GM12864 (cell line): ENCODE measurements around the gene AOPEP.

Source experiments
- DNase-seq: peaks from one replicate; pipeline ENCODE4 v3.0.0-alpha.2; 2011; ENCODE audit warnings: low read depth
- H3K4me3 ChIP-seq: 2 replicates; pipeline ENCODE4 v1.5.1; 2011; ENCODE audit warnings: mild to moderate bottlenecking, low read depth, low read length, control low read depth
- CTCF ChIP-seq: IDR thresholded peaks from 2 replicates; pipeline ENCODE4 v1.5.1; 2011; ENCODE audit warnings: low read depth, mild to moderate bottlenecking, moderate library complexity, low read length, control low read depth, inconsistent platforms; ENCODE audit errors: missing control alignments

The AOPEP gene

DNA sequence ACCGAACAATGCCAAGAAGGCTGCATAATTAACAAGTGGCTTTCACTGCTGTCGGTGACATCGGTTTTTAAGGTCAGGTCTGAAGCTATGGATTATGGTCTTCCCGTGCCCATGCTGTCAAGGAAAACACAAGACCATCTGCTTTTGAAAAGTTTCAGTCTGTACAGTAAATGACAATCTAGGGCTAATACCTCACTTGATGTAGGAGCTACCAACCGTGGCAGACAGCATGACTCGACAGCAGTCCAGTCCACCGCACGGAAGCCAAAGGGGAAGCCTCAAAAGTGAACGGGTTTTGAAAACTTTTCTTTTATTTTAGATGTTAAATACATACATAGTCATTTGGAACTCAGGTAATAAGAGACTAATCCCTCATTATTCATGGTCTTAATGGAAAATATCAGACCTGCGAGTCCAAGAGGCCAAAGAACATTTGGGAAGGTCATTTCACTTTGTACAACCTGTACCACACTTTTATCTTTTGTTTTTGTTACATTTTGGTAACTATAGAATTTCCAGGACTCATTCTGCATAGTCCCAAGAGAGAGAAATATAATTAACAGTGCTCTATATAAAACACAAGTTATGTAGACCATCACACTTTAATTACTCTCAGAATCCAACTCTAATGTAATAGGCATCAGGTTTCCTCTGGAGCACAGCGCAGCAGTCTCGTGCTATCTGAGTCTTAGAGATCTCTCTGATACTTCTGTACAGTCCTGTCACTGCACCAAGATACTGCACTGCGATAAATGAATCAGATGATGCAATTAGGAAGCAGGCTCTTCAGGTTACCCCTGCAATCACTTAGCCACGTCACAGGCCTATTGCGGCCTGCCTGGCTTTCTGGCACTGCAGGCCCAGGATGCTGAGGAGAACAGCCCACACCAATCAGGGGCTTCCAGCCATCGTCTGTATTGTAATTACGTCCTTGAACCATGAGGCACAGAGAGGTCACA lies 406.1 kb downstream of the AOPEP start:
- DNase-seq: no peak
- no peak overlapping the region for H3K4me3 ChIP-seq
- no peak for TF ChIP-seq CTCF

- H3K4me3 ChIP-seq: no peak overlapping the region
- TF ChIP-seq CTCF: no peak
- DNase-seq: no peak
These were observed 406.8 kb downstream of the AOPEP start for GRCh38 chr9:95133325-95133705.

GRCh38 chr9:95134457-95134881 lies 408.0 kb downstream of the AOPEP start:
- TF ChIP-seq CTCF: no peak
- DNase-seq: no peak
- no peak overlapping the region for H3K4me3 ChIP-seq

DNA sequence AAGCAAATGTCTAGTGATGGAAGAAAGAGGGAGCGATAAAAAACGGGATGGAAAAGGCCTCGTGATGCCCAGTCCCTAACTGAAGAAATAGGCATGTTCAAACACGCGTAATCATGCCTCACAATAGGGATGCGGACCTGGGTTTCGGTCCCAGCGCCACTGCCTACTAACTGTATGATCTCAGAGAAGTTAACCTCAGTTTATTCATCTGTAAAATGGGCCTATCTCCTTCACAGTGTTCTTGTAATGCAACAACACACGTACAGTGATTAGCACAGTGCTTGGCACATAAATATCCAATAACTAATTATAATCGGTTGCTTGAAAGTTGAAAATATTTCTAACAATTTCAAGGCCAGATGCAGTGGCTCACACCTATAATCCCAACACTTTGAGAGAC lies 409.3 kb downstream of the AOPEP start:
- no peak for TF ChIP-seq CTCF
- H3K4me3 ChIP-seq: no peak overlapping the region
- DNase-seq: no peak
